ENCODE results near the gene ATP6AP1. TPM values are rescaled to one million over a fixed set of nuclear protein-coding genes. Genes with fewer than 3 reads are reported as not detected.

The ATP6AP1 gene
- total and polyA plus RNA-seq, 10 of the 15 experiments (the other 5 are each of a cell fraction or from before 2014, with no cell fraction given): 4.5 to 56.4 (median 32.0) TPM

DNA sequence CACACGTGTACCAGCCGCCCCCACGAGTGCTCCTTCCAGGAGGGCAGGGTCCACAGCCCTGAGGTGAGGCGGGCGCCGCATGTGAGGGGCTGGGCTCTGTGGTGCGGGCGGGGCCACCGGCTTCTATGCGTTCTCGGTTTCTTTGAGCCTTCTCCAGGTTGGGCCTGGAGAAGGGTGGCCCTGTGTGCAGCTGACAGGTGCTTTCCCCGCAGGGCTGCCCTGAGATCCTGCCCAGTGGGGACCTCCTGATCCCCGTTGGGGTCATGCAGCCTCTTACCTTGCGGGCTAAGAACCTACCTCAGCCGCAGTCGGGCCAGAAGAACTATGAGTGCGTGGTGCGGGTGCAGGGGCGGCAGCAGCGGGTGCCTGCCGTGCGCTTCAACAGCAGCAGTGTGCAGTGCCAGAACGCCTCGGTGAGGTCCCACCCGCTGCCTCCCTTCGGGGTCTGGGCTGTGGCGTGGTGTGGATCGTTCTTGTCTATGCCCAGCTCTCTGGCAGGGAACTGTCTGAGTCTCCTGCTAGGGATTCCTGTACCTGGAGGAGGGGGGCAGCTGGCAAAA is 36.4 kb downstream of the ATP6AP1 start:
- Histone ChIP-seq H3K4me3 (no peak overlapping the region), H2AFZ (ENCODE audit: control insufficient read depth, low read depth, low read length) (no peak overlapping the region), H3K9me3 (replicated peaks; ENCODE audit: control insufficient read depth, insufficient read depth, low read length) (no peaks in the 10 kb centered on the region; the same call in 2 of the 3 replicates), H3K4me1 (ENCODE audit: control insufficient read depth, insufficient read depth, low read length) (no peaks in the 10 kb centered on the region), H4K20me1 (ENCODE audit: control insufficient read depth, insufficient read depth) (no peaks in the 10 kb centered on the region), H3K36me3 (ENCODE audit: control insufficient read depth in 2 of 2, insufficient read depth in 2 of 2, low read length in 1 of 2) (peaks cover 0 to 2% of the 10 kb centered on the region in 2 experiments; a peak in 2 of 4 replicates), H3K27ac (ENCODE audit: control insufficient read depth, insufficient read depth) (no peak overlapping the region), H3K27me3 (replicated peaks in 1 of 2; ENCODE audit: control insufficient read depth in 2 of 2, insufficient read depth in 2 of 2, low read length in 1 of 2) (no peaks in the 10 kb centered on the region), H3K79me2 (ENCODE audit: control insufficient read depth, insufficient read depth, low read length) (no peaks in the 10 kb centered on the region), H3K9ac (ENCODE audit: control insufficient read depth, insufficient read depth, low read length) (no peak overlapping the region), H3K4me2 (ENCODE audit: control insufficient read depth, insufficient read depth) (no peak overlapping the region)
- intact Hi-C loops (cut with micrococcal nuclease; ENCODE audit: unreplicated experiment) (no loop called here), in situ Hi-C loops (cut with MboI) (no loop called here)
- 87% methylated on average over 28 of the region's 28 CpGs for WGBS (ENCODE audit: insufficient coverage, insufficient replicate concordance, low lambda C conversion rate, missing lambda C conversion rate)
- no peak for DNase-seq (ENCODE audit: low read depth, low spot score)
- RAD21 ChIA-PET (ENCODE audit: unreplicated experiment): no interaction called here
- TF ChIP-seq, protein P1, sequence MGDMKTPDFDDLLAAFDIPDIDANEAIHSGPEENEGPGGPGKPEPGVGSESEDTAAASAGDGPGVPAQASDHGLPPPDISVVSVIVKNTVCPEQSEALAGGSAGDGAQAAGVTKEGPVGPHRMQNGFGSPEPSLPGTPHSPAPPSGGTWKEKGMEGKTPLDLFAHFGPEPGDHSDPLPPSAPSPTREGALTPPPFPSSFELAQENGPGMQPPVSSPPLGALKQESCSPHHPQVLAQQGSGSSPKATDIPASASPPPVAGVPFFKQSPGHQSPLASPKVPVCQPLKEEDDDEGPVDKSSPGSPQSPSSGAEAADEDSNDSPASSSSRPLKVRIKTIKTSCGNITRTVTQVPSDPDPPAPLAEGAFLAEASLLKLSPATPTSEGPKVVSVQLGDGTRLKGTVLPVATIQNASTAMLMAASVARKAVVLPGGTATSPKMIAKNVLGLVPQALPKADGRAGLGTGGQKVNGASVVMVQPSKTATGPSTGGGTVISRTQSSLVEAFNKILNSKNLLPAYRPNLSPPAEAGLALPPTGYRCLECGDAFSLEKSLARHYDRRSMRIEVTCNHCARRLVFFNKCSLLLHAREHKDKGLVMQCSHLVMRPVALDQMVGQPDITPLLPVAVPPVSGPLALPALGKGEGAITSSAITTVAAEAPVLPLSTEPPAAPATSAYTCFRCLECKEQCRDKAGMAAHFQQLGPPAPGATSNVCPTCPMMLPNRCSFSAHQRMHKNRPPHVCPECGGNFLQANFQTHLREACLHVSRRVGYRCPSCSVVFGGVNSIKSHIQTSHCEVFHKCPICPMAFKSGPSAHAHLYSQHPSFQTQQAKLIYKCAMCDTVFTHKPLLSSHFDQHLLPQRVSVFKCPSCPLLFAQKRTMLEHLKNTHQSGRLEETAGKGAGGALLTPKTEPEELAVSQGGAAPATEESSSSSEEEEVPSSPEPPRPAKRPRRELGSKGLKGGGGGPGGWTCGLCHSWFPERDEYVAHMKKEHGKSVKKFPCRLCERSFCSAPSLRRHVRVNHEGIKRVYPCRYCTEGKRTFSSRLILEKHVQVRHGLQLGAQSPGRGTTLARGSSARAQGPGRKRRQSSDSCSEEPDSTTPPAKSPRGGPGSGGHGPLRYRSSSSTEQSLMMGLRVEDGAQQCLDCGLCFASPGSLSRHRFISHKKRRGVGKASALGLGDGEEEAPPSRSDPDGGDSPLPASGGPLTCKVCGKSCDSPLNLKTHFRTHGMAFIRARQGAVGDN (IDR thresholded peaks at IDR 0.05): no peak
- no peak for TF ChIP-seq ZNF274 (IDR thresholded peaks at IDR 0.05; ENCODE audit: insufficient read depth, insufficient read length)
- TF ChIP-seq TBL1XR1 (IDR thresholded peaks at IDR 0.05; ENCODE audit: low read depth, low read length): no peak
- TF ChIP-seq, protein P2, sequence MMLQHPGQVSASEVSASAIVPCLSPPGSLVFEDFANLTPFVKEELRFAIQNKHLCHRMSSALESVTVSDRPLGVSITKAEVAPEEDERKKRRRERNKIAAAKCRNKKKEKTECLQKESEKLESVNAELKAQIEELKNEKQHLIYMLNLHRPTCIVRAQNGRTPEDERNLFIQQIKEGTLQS (IDR thresholded peaks at IDR 0.05; ENCODE audit: borderline replicate concordance, extremely low read depth, low read depth, low read length): no peak
- TF ChIP-seq SUPT20H (IDR thresholded peaks at IDR 0.05; ENCODE audit: borderline replicate concordance, control insufficient read depth, low read depth, low read length): no peak
- no peak for TF ChIP-seq RAD51 (IDR thresholded peaks at IDR 0.05)
- no peak for TF ChIP-seq NR2C2 (IDR thresholded peaks at IDR 0.05; ENCODE audit: borderline replicate concordance, control insufficient read depth, insufficient read length, low read depth)
- SMC1A ChIA-PET (ENCODE audit: uncharacterized antibody, unreplicated experiment): no interaction called here
- POLR2A ChIA-PET: no interaction called here
- CTCF ChIA-PET: no interaction called here
- no TSS peak for BruUV-seq (replicated peaks)
- FAIRE-seq: no peak
- ATAC-seq: no peak

All from GM12878 (cell line).